WTC11 (cell line): ENCODE measurements around the gene FAM151A. TPM values are rescaled to one million over a fixed set of nuclear protein-coding genes. Genes with fewer than 3 reads are reported as not detected.

ENCODE experiments used
- ATAC-seq: fragments of 200-7000 bp; cut with Tn5 transposase; 2 replicates; pipeline ENCODE4 v1.10.0; 2021; ENCODE audit warnings: mild to moderate bottlenecking, moderate library complexity
- CTCF ChIA-PET: fragments of 300-600 bp; sonication (Branson Sonifier 250); formaldehyde crosslinking; loops from one replicate; lab custom pipeline; 2021; ENCODE audit warnings: antibody characterized with exemption; lab: Charles Lee
- POLR2A ChIA-PET: fragments of 350-600 bp; sonication (Branson Sonifier 250); formaldehyde crosslinking; loops from one replicate; lab custom pipeline; 2021; ENCODE audit warnings: antibody characterized with exemption; lab: Charles Lee
- DNase-seq: peaks from one replicate; pipeline ENCODE4 v3.0.0; 2021; ENCODE audit warnings: low spot score
- H3K27ac Mint-ChIP-seq: 2 replicates; pipeline ENCODE4 v1.8.0; 2021; ENCODE audit warnings: mixed read lengths
- H3K27me3 Mint-ChIP-seq: 2 replicates; pipeline ENCODE4 v1.8.0; 2021; ENCODE audit warnings: low read depth, mild to moderate bottlenecking, moderate library complexity, mixed read lengths
- H3K36me3 Mint-ChIP-seq: 2 replicates; pipeline ENCODE4 v1.8.0; 2021; ENCODE audit warnings: mixed read lengths
- H3K4me1 Mint-ChIP-seq: 2 replicates; pipeline ENCODE4 v1.8.0; 2022; ENCODE audit warnings: mixed read lengths
- H3K4me3 Mint-ChIP-seq: 2 replicates; pipeline ENCODE4 v1.8.0; 2021; ENCODE audit warnings: mild to moderate bottlenecking, moderate library complexity, mixed read lengths
- H3K9me3 Mint-ChIP-seq: 2 replicates; pipeline ENCODE4 v1.8.0; 2021; ENCODE audit warnings: mixed read lengths
- CREM ChIP-seq: sonication (generic); formaldehyde crosslinking; IDR thresholded peaks from 2 replicates; pipeline ENCODE4 v1.8.1; 2022; ENCODE audit warnings: mild to moderate bottlenecking, missing genetic modification reagents, moderate library complexity
- E2F1 ChIP-seq: sonication (generic); formaldehyde crosslinking; IDR thresholded peaks from 2 replicates; pipeline ENCODE4 v1.8.0; 2022; ENCODE audit warnings: mild to moderate bottlenecking, missing genetic modification reagents
- ERG ChIP-seq: fragments of 250-450 bp; sonication (Bioruptor Pico); IDR thresholded peaks from 2 replicates; pipeline ENCODE4 v1.8.0; 2021; ENCODE audit warnings: mild to moderate bottlenecking
- ESRRA ChIP-seq: sonication (generic); formaldehyde crosslinking; IDR thresholded peaks from 2 replicates; pipeline ENCODE4 v1.8.1; 2022; ENCODE audit warnings: mild to moderate bottlenecking, missing genetic modification reagents, borderline replicate concordance
- GTF2I ChIP-seq: fragments of 250-450 bp; sonication (Bioruptor Pico); conservative IDR thresholded peaks from 2 replicates; pipeline ENCODE4 v1.4.0; 2021; ENCODE audit warnings: mild to moderate bottlenecking
- HMGXB4 ChIP-seq: sonication (generic); formaldehyde crosslinking; IDR thresholded peaks from 2 replicates; pipeline ENCODE4 v1.8.1; 2023; ENCODE audit warnings: mild to moderate bottlenecking, moderate library complexity, missing genetic modification reagents
- IRF2 ChIP-seq: sonication (generic); formaldehyde crosslinking; IDR thresholded peaks from 2 replicates; pipeline ENCODE4 v1.8.0; 2022; ENCODE audit warnings: low read depth, missing genetic modification reagents, borderline replicate concordance
- JUN ChIP-seq: sonication (generic); formaldehyde crosslinking; IDR thresholded peaks from 2 replicates; pipeline ENCODE4 v1.8.0; 2023; ENCODE audit warnings: mild to moderate bottlenecking, missing genetic modification reagents
- MAX ChIP-seq: sonication (generic); formaldehyde crosslinking; IDR thresholded peaks from 2 replicates; pipeline ENCODE4 v1.8.0; 2022; ENCODE audit warnings: mild to moderate bottlenecking, missing genetic modification reagents
- MYBL2 ChIP-seq: sonication (generic); formaldehyde crosslinking; IDR thresholded peaks from 2 replicates; pipeline ENCODE4 v1.8.1; 2023; ENCODE audit warnings: mild to moderate bottlenecking, moderate library complexity, missing genetic modification reagents
- NR2C2 ChIP-seq: sonication (generic); formaldehyde crosslinking; IDR thresholded peaks from 2 replicates; pipeline ENCODE4 v1.8.0; 2022; ENCODE audit warnings: mild to moderate bottlenecking, missing genetic modification reagents
- RORB ChIP-seq: fragments of 250-450 bp; sonication (Bioruptor Pico); IDR thresholded peaks from 2 replicates; pipeline ENCODE4 v1.9.0; 2021; ENCODE audit warnings: mild to moderate bottlenecking
- SMAD3 ChIP-seq: sonication (generic); formaldehyde crosslinking; IDR thresholded peaks from 2 replicates; pipeline ENCODE4 v1.8.0; 2022; ENCODE audit warnings: missing genetic modification reagents, mild to moderate bottlenecking, borderline replicate concordance
- TCF7 ChIP-seq: sonication (generic); formaldehyde crosslinking; IDR thresholded peaks from 2 replicates; pipeline ENCODE4 v1.8.0; 2022; ENCODE audit warnings: mild to moderate bottlenecking, low read depth, missing genetic modification reagents, moderate library complexity
- ZBTB21 ChIP-seq: sonication (generic); formaldehyde crosslinking; IDR thresholded peaks from 2 replicates; pipeline ENCODE4 v1.8.1; 2023; ENCODE audit warnings: mild to moderate bottlenecking, missing genetic modification reagents, borderline replicate concordance
- ZNF138 ChIP-seq: sonication (generic); formaldehyde crosslinking; conservative IDR thresholded peaks from 2 replicates; pipeline ENCODE4 v1.8.1; 2022; ENCODE audit warnings: mild to moderate bottlenecking, moderate library complexity, missing genetic modification reagents
- ZNF416 ChIP-seq: fragments of 250-450 bp; sonication (Bioruptor Pico); IDR thresholded peaks from 2 replicates; pipeline ENCODE4 v1.9.0; 2021; ENCODE audit warnings: mild to moderate bottlenecking, inconsistent platforms
- ZSCAN18 ChIP-seq: fragments of 250-450 bp; sonication (Bioruptor Pico); IDR thresholded peaks from 2 replicates; pipeline ENCODE4 v2.1.2; 2022; ENCODE audit warnings: mild to moderate bottlenecking, moderate library complexity
- total RNA-seq: library from RNA; stranded (reverse); gene quantifications from 3 replicates; pipeline ENCODE4 v1.2.3, GENCODE V29; 2021
- TF ChIP-seq, protein P1 (sequence below): sonication (generic); formaldehyde crosslinking; IDR thresholded peaks from 2 replicates; pipeline ENCODE4 v1.8.1; 2022; ENCODE audit warnings: missing genetic modification reagents, borderline replicate concordance
- TF ChIP-seq, protein P2 (sequence below): sonication (generic); formaldehyde crosslinking; IDR thresholded peaks from 2 replicates; pipeline ENCODE4 v1.8.1; 2023; ENCODE audit warnings: mild to moderate bottlenecking, missing genetic modification reagents
- TF ChIP-seq, protein P3 (sequence below): fragments of 250-450 bp; sonication (Bioruptor Pico); IDR thresholded peaks from 2 replicates; pipeline ENCODE4 v1.9.0; 2021; ENCODE audit warnings: moderate library complexity, mild to moderate bottlenecking, inconsistent platforms, borderline replicate concordance

FAM151A gene
- total RNA-seq, 1 experiment from 2014 or later = 0.11 TPM

DNA sequence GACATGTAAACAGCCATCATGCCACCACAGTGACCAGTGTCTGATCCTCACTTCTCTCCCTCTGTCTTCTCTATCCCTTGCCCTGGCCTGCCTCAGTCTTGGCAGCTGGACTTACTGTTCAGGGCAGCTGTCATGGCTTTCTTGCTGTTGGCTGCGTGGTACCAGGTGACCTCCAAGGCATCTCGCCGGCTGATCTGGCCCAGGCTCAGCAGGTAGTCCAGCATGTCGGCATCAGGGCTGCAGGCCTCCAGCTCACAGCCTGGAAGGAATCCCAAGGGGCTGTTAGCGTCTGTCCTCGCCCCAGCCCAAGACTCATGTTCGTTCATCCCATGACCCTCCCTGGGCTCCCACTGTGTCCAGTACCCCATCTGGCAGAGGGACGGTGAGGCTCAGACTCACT, 3.6 kb downstream of the FAM151A start:
- peaks cover 6% of the 10 kb centered on the region; the same call in 1 of the 2 replicates for H3K4me1 Mint-ChIP-seq
- peak overlapping the region; percentile 2; the same call in 1 of the 2 replicates for H3K27ac Mint-ChIP-seq
- no peaks in the 10 kb centered on the region for H3K36me3 Mint-ChIP-seq
- no peak for ATAC-seq
- CTCF ChIA-PET = interaction anchor here (1.3 kb wide), 1 partner anchor 45 kb away, joined by 3 read pairs; no protein-coding TSS in a partner anchor
- H3K9me3 Mint-ChIP-seq = no peaks in the 10 kb centered on the region
- TF ChIP-seq, protein P1, sequence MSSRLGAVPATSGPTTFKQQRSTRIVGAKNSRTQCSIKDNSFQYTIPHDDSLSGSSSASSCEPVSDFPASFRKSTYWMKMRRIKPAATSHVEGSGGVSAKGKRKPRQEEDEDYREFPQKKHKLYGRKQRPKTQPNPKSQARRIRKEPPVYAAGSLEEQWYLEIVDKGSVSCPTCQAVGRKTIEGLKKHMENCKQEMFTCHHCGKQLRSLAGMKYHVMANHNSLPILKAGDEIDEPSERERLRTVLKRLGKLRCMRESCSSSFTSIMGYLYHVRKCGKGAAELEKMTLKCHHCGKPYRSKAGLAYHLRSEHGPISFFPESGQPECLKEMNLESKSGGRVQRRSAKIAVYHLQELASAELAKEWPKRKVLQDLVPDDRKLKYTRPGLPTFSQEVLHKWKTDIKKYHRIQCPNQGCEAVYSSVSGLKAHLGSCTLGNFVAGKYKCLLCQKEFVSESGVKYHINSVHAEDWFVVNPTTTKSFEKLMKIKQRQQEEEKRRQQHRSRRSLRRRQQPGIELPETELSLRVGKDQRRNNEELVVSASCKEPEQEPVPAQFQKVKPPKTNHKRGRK (CRISPR knock-in tag) = no peak
- TF ChIP-seq, protein P2, sequence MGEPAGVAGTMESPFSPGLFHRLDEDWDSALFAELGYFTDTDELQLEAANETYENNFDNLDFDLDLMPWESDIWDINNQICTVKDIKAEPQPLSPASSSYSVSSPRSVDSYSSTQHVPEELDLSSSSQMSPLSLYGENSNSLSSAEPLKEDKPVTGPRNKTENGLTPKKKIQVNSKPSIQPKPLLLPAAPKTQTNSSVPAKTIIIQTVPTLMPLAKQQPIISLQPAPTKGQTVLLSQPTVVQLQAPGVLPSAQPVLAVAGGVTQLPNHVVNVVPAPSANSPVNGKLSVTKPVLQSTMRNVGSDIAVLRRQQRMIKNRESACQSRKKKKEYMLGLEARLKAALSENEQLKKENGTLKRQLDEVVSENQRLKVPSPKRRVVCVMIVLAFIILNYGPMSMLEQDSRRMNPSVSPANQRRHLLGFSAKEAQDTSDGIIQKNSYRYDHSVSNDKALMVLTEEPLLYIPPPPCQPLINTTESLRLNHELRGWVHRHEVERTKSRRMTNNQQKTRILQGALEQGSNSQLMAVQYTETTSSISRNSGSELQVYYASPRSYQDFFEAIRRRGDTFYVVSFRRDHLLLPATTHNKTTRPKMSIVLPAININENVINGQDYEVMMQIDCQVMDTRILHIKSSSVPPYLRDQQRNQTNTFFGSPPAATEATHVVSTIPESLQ (CRISPR knock-in tag) = no peak
- TF ChIP-seq E2F1 (CRISPR knock-in tag) (no peak), TCF7 (CRISPR knock-in tag) (no peak), ERG (CRISPR knock-in tag) (no peak), ZNF416 (CRISPR knock-in tag) (no peak), SMAD3 (no peak), RORB (CRISPR knock-in tag) (no peak), ZBTB21 (CRISPR knock-in tag) (no peak)
- TF ChIP-seq, protein P3, sequence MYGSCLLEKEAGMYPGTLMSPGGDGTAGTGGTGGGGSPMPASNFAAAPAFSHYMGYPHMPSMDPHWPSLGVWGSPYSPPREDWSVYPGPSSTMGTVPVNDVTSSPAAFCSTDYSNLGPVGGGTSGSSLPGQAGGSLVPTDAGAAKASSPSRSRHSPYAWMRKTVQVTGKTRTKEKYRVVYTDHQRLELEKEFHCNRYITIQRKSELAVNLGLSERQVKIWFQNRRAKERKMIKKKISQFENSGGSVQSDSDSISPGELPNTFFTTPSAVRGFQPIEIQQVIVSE (CRISPR knock-in tag) = no peak
- no peak overlapping the region for H3K4me3 Mint-ChIP-seq
- H3K27me3 Mint-ChIP-seq = no peaks in the 10 kb centered on the region
- no peak for DNase-seq
- POLR2A ChIA-PET = no interaction called here

DNA sequence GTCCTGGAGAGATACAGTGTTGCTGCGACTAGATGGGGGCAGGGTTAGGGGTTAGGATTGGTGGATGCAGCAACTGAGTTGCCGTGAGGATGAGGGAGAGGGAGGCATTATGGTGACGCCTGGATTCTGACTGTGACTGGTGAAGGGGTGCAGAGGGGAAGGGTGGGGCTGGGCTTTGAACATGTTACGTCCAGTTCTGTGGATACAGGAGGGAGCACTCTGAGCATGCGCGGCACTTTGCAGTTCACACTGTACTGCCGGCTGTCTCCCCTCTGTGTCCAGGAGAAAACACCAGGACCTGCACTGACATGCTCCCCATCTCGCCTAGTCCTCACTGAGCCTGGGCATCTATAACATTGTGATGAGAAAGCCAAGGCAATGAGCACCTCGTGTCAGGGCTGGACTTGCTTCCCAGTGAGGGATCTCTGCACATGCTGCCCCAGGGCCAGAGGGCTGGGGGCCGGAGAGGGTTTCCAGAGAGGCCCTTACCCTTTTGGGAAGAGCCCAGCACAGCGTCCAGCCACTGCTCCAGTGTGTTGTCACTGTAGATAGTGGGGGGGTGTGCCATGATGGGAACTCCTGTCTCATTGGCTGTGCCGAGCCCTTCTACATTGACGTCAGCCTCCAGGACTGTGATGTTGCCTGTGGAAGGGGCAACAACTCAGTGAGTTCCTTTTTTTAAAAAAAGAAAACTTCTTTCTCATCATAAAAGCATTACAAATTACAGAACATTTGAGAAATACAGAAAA, 7.6 kb downstream of the FAM151A start:
- POLR2A ChIA-PET = no interaction called here
- peak; percentile 30; the same call in 1 of the 2 replicates for ATAC-seq
- TF ChIP-seq MYBL2 (CRISPR knock-in tag) (no peak), GTF2I (CRISPR knock-in tag) (no peak), HMGXB4 (CRISPR knock-in tag) (no peak), E2F1 (CRISPR knock-in tag) (no peak), JUN (CRISPR knock-in tag) (no peak), NR2C2 (CRISPR knock-in tag) (no peak), MAX (no peak), IRF2 (CRISPR knock-in tag) (no peak), CREM (CRISPR knock-in tag) (no peak), ZNF138 (CRISPR knock-in tag) (no peak), ZSCAN18 (CRISPR knock-in tag) (no peak), ESRRA (CRISPR knock-in tag) (no peak)
- TF ChIP-seq, protein P3 (CRISPR knock-in tag) = no peak

More for the DNA sequence above, 7.6 kb downstream of the FAM151A start:
- no peaks in the 10 kb centered on the region for H3K36me3 Mint-ChIP-seq
- CTCF ChIA-PET = interaction anchor here (0.6 kb wide), 1 partner anchor 26 kb away, joined by 3 read pairs; no protein-coding TSS in a partner anchor
- no peak for DNase-seq
- H3K27me3 Mint-ChIP-seq = no peaks in the 10 kb centered on the region
- no peak overlapping the region for H3K4me3 Mint-ChIP-seq
- H3K27ac Mint-ChIP-seq = no peak overlapping the region
- peaks cover 16% of the 10 kb centered on the region for H3K4me1 Mint-ChIP-seq
- no peaks in the 10 kb centered on the region for H3K9me3 Mint-ChIP-seq
